ENCODE measurements around the gene PTGER3. TPM values are rescaled to one million over a fixed set of nuclear protein-coding genes. Genes with fewer than 3 reads are reported as not detected.

Gene PTGER3
- total RNA-seq: 1 to 10 TPM in 3 of 6 donors, under 1 TPM in 2, not detected in 1; 0.44 to 4.9 (median 1.4) TPM

- Histone ChIP-seq H3K4me1 (peaks cover 15 to 22% (median 17%) of the 10 kb centered on the region in 4 donors), H3K9me3 (no peaks in the 10 kb centered on the region), H3K27ac (no peak within 1 kb of the TSS), H3K27me3 (peaks cover 0 to 21% (median 13%) of the 10 kb centered on the region in 4 donors), H3K36me3 (no peaks in the 10 kb centered on the region), H3K4me3 (peak within 1 kb of the TSS; percentile 43 to 55 (median 49))
- ATAC-seq (ENCODE audit: low FRiP score in 2 of 2) (peak; percentile 56 to 79), DNase-seq (peak; percentile 68 to 94)
- no peak for TF ChIP-seq CTCF (IDR thresholded peaks at IDR 0.05)
- TF ChIP-seq EP300 (IDR thresholded peaks at IDR 0.05): no peak
- TF ChIP-seq POLR2A (IDR thresholded peaks at IDR 0.05): no peak
- no peak for TF ChIP-seq POLR2AphosphoS5 (IDR thresholded peaks at IDR 0.05)
- WGBS, 2 donors: 9 to 11% methylated on average over 30 to 34 of the region's 56 CpGs
Measured at GRCh38 chr1:71047635-71048607, at the start of gene PTGER3. Gene PTGER3, minus strand, starts transcription at chr1:71047816. Its CDS starts 239 bp downstream, at chr1:71047577.

GRCh38 chr1:71094913-71095312, 47.3 kb upstream of the PTGER3 start:
- Histone ChIP-seq H3K36me3 (no peaks in the 10 kb centered on the region), H3K27ac (no peak overlapping the region), H3K4me3 (no peak overlapping the region), H3K4me1 (no peaks in the 10 kb centered on the region), H3K27me3 (no peaks in the 10 kb centered on the region), H3K9me3 (no peaks in the 10 kb centered on the region)
- no peak for DNase-seq
- ATAC-seq (ENCODE audit: low FRiP score in 2 of 2): no peak
- WGBS, 2 donors: 82 to 92% methylated on average over 2 of the region's 2 CpGs
- TF ChIP-seq POLR2A (IDR thresholded peaks at IDR 0.05) (no peak), EP300 (IDR thresholded peaks at IDR 0.05) (no peak), POLR2AphosphoS5 (IDR thresholded peaks at IDR 0.05) (no peak), CTCF (IDR thresholded peaks at IDR 0.05) (no peak)

- no peaks in the 10 kb centered on the region for H3K4me1 ChIP-seq
- no peaks in the 10 kb centered on the region for H3K9me3 ChIP-seq
- no peak overlapping the region for H3K27ac ChIP-seq
- TF ChIP-seq EP300 (IDR thresholded peaks at IDR 0.05): no peak
- no peak for TF ChIP-seq POLR2A (IDR thresholded peaks at IDR 0.05)
- peak in 4 of 6 experiments; percentile 19 to 26 (median 24) for TF ChIP-seq CTCF (IDR thresholded peaks at IDR 0.05)
- no peak for ATAC-seq (ENCODE audit: low FRiP score in 2 of 2)
- no peak overlapping the region for H3K4me3 ChIP-seq
- 47 to 65% methylated on average over 1 of the region's 1 CpG for whole genome bisulfite sequencing, 2 donors
- no peak for DNase-seq
- no peaks in the 10 kb centered on the region for H3K27me3 ChIP-seq
- H3K36me3 ChIP-seq: no peaks in the 10 kb centered on the region
Measured at GRCh38 chr1:71093938-71094337, 46.3 kb upstream of the PTGER3 start.

GRCh38 chr1:71089536-71090270, 42.1 kb upstream of the PTGER3 start:
- DNase-seq (no peak), ATAC-seq (ENCODE audit: low FRiP score in 2 of 2) (peak; percentile 51 to 63)
- H3K27ac ChIP-seq: peak overlapping the region; percentile 4 to 39 (median 18)
- 64 to 69% methylated on average over 6 of the region's 6 CpGs for WGBS, 2 donors
- H3K36me3 ChIP-seq: no peaks in the 10 kb centered on the region
- H3K4me3 ChIP-seq: no peak overlapping the region
- TF ChIP-seq CTCF (IDR thresholded peaks at IDR 0.05) (no peak), POLR2A (IDR thresholded peaks at IDR 0.05) (no peak), EP300 (IDR thresholded peaks at IDR 0.05) (no peak), POLR2AphosphoS5 (IDR thresholded peaks at IDR 0.05) (no peak)
- no peaks in the 10 kb centered on the region for H3K4me1 ChIP-seq
- H3K9me3 ChIP-seq: no peaks in the 10 kb centered on the region
- no peaks in the 10 kb centered on the region for H3K27me3 ChIP-seq

Data from upper lobe of left lung (tissue), 6 donors.